Inflammatory macrophage treated with lipopolysaccharide for 1 hour (primary cell): Measurements from ENCODE around the gene TRIM4.
"Not testable (repeated sequence)": the region's sequence is repeated elsewhere in the genome, so short reads cannot be mapped to it uniquely, and the experiment has no call there.

Experiments
- DNase-seq, 2 donors: peaks; one replicate each; pipeline ENCODE4 v3.0.0-alpha.2; 2020 to 2022

The TRIM4 gene

GRCh38 chr7:99918959-99919813, at the start of gene TRIM4:
Gene TRIM4, minus strand, starts transcription at chr7:99919530. Its CDS starts 129 bp downstream, at chr7:99919401.
- DNase-seq, result peak; percentile 91 to 92

GRCh38 chr7:99958564-99959227, 39.4 kb upstream of the TRIM4 start:
- DNase-seq, result no peak

GRCh38 chr7:99955247-99955646, 35.9 kb upstream of the TRIM4 start:
- DNase-seq, result no peak

- DNase-seq, result not testable (repeated sequence)
These were observed 35.3 kb upstream of the TRIM4 start for GRCh38 chr7:99954643-99955042.

- DNase-seq, result peak; percentile 83 to 90
These were observed 34.3 kb upstream of the TRIM4 start for GRCh38 chr7:99953649-99954048.

- not testable (repeated sequence) for DNase-seq
These were observed 33.3 kb upstream of the TRIM4 start for GRCh38 chr7:99952649-99953048.

GRCh38 chr7:99950819-99951218, 31.5 kb upstream of the TRIM4 start:
- not testable (repeated sequence) for DNase-seq

GRCh38 chr7:99949645-99950228, 30.4 kb upstream of the TRIM4 start:
- peak in 1 of 2 donors; percentile 34 for DNase-seq

- no peak for DNase-seq
These were observed 28.3 kb upstream of the TRIM4 start for GRCh38 chr7:99947608-99948007.

- DNase-seq, result no peak
These were observed 25.3 kb upstream of the TRIM4 start for GRCh38 chr7:99944497-99945070.

GRCh38 chr7:99943641-99944496, 24.5 kb upstream of the TRIM4 start:
- peak in 1 of 2 donors; percentile 7 for DNase-seq

- DNase-seq, result no peak
These were observed 19.0 kb upstream of the TRIM4 start for GRCh38 chr7:99938296-99938695.

GRCh38 chr7:99935009-99935408, 15.7 kb upstream of the TRIM4 start:
- DNase-seq, result not testable (repeated sequence)

- no peak for DNase-seq
These were observed 11.0 kb upstream of the TRIM4 start for GRCh38 chr7:99930376-99930775.

GRCh38 chr7:99929730-99930053, 10.4 kb upstream of the TRIM4 start:
- no peak for DNase-seq

GRCh38 chr7:99928994-99929729, 9.8 kb upstream of the TRIM4 start, which contains the start of gene GJC3:
Gene GJC3, minus strand, starts transcription at chr7:99929620. Its CDS starts 0 bp downstream, at chr7:99929620.
- DNase-seq, result peak; percentile 49 to 57

GRCh38 chr7:99928188-99928587, 8.9 kb upstream of the TRIM4 start:
- DNase-seq, result no peak

GRCh38 chr7:99927536-99927935, 8.2 kb upstream of the TRIM4 start:
- no peak for DNase-seq

GRCh38 chr7:99926321-99926720, 7.0 kb upstream of the TRIM4 start:
- DNase-seq, result no peak

- DNase-seq, result peak in 1 of 2 donors; percentile 36
These were observed 3.9 kb upstream of the TRIM4 start for GRCh38 chr7:99923200-99923599.

- no peak for DNase-seq
These were observed 819 bp upstream of the TRIM4 start for GRCh38 chr7:99920149-99920548.

- no peak for DNase-seq
These were observed 433 bp upstream of the TRIM4 start for GRCh38 chr7:99919814-99920112.
